HepG2 (cell line): ENCODE data around the gene SRSF8. TPM values are rescaled to one million over a fixed set of nuclear protein-coding genes. Genes with fewer than 3 reads are reported as not detected.

Experiments used
- ATAC-seq: fragments of 200-7000 bp; cut with Tn5 transposase; 3 replicates; pipeline ENCODE4 v1.9.1; 2020; ENCODE audit warnings: mild to moderate bottlenecking, moderate library complexity
- BruUV-seq: library from RNA; stranded (reverse); fragments of 400-500 nt; replicated peaks from 2 replicates; lab custom pipeline; 2021; lab: Mats Ljungman, UMichigan
- CTCF ChIA-PET: fragments of 300-600 bp; formaldehyde crosslinking; extraction: SDS; loops from one replicate; lab custom pipeline; 2021; ENCODE audit warnings: low total read pairs, inconsistent platforms, low intra/inter-chr PET ratio; lab: Yijun Ruan, JAX
- POLR2A ChIA-PET: fragments of 350-600 bp; sonication (Branson Sonifier 250); formaldehyde crosslinking; loops from one replicate; lab custom pipeline; 2020; ENCODE audit warnings: antibody characterized with exemption, inconsistent platforms; lab: Yijun Ruan, JAX
- DNase-seq: peaks from one replicate; pipeline ENCODE4 v3.0.0-alpha.2; 2015; ENCODE audit warnings: low spot score
- FAIRE-seq: peaks from 3 replicates; lab custom pipeline; 2011; peaks lifted over from hg19 to GRCh38; lab: Jason Lieb, UNC
- H2AFZ ChIP-seq: one replicate; pipeline ENCODE4 v1.6.1; 2011; ENCODE audit warnings: low read length, inconsistent platforms
- H3K27ac ChIP-seq: fragments of 300-600 bp; 3 replicates; pipeline ENCODE4 v1.8.0; 2011; ENCODE audit warnings: mixed run types, mild to moderate bottlenecking, mixed read lengths, low read length, inconsistent platforms; ENCODE audit not compliant: insufficient read depth; ENCODE audit errors: extremely low read length
- H3K27me3 ChIP-seq, 2 experiments: fragments of 200-600 bp in 1 of 2; 2 replicates in 1 of 2; 3 replicates in 1 of 2; pipeline versions ENCODE4 v1.6.0 to v1.8.0; 2011; ENCODE audit warnings: low read length in 2 of 2, mild to moderate bottlenecking in 2 of 2, moderate library complexity in 2 of 2, inconsistent platforms in 1 of 2; ENCODE audit not compliant: insufficient read depth in 2 of 2, control insufficient read depth in 1 of 2
- H3K36me3 ChIP-seq, 2 experiments: fragments of 200-600 bp in 1 of 2; replicated peaks in 1 of 2; 2 replicates in 1 of 2; 3 replicates in 1 of 2; pipeline versions ENCODE4 v1.5.1 to v1.8.0; 2011; ENCODE audit warnings: low read length in 2 of 2, inconsistent platforms in 1 of 2; ENCODE audit not compliant: insufficient read depth in 2 of 2, control insufficient read depth in 1 of 2
- H3K4me1 ChIP-seq: 2 replicates; pipeline ENCODE4 v1.5.1; 2012; ENCODE audit warnings: low read length, inconsistent platforms; ENCODE audit not compliant: insufficient read depth
- H3K4me2 ChIP-seq: 2 replicates; pipeline ENCODE4 v1.6.0; 2011; ENCODE audit warnings: low read depth, low read length, inconsistent platforms
- H3K4me3 ChIP-seq, 3 experiments: fragments of 200-600 bp in 1 of 3; sonication (generic), shearing (Covaris generic) in 1 of 3; replicated peaks in 1 of 3; 2 replicates each; pipeline ENCODE4 v1.5.1; 2011 to 2016; ENCODE audit warnings: low read length in 3 of 3, inconsistent platforms in 2 of 3, low read depth in 2 of 3, mild to moderate bottlenecking in 2 of 3, control low read depth in 1 of 3, mixed read lengths in 1 of 3; ENCODE audit not compliant: insufficient read depth in 1 of 3
- H3K79me2 ChIP-seq: one replicate; pipeline ENCODE4 v1.6.1; 2011; ENCODE audit warnings: low read length, inconsistent platforms; ENCODE audit not compliant: insufficient read depth
- H3K9ac ChIP-seq: 2 replicates; pipeline ENCODE4 v1.6.0; 2011; ENCODE audit warnings: mild to moderate bottlenecking, low read depth, low read length, inconsistent platforms; ENCODE audit not compliant: insufficient read depth
- H3K9me3 ChIP-seq: 2 replicates; pipeline ENCODE4 v1.5.1; 2012; ENCODE audit warnings: mild to moderate bottlenecking, low read length
- H4K20me1 ChIP-seq: 2 replicates; pipeline ENCODE4 v1.6.0; 2011; ENCODE audit warnings: inconsistent platforms, mild to moderate bottlenecking, low read length, moderate library complexity; ENCODE audit not compliant: insufficient read depth
- GABPA ChIP-seq, 2 experiments: IDR thresholded peaks; 2 replicates each; pipeline ENCODE4 v1.6.1; 2011 to 2016; ENCODE audit warnings: low read depth in 2 of 2, low read length in 1 of 2, missing biosample characterization in 1 of 2, missing genetic modification characterization in 1 of 2
- RBAK ChIP-seq: sonication (generic); formaldehyde crosslinking; IDR thresholded peaks from 2 replicates; pipeline ENCODE4 v1.5.1; 2020; ENCODE audit warnings: mild to moderate bottlenecking, missing genetic modification reagents
- RFX3 ChIP-seq: IDR thresholded peaks from 2 replicates; pipeline ENCODE4 v1.6.1; 2016; ENCODE audit warnings: missing biosample characterization, missing genetic modification reagents
- SMC3 ChIP-seq: IDR thresholded peaks from 2 replicates; pipeline ENCODE4 v1.6.1; 2011; ENCODE audit warnings: low read length, improper control_type of control experiment
- ZBTB38 ChIP-seq: sonication (generic); formaldehyde crosslinking; IDR thresholded peaks from 2 replicates; pipeline ENCODE4 v1.5.1; 2020; ENCODE audit warnings: mild to moderate bottlenecking, missing genetic modification reagents
- ZBTB46 ChIP-seq: sonication (generic); formaldehyde crosslinking; IDR thresholded peaks from 2 replicates; pipeline ENCODE4 v1.4.0; 2020; ENCODE audit warnings: mild to moderate bottlenecking, missing genetic modification reagents, borderline replicate concordance
- ZBTB49 ChIP-seq: sonication (generic); formaldehyde crosslinking; IDR thresholded peaks from 2 replicates; pipeline ENCODE4 v1.4.0; 2020; ENCODE audit warnings: missing genetic modification reagents, borderline replicate concordance
- ZFX ChIP-seq: sonication (generic); formaldehyde crosslinking; IDR thresholded peaks from 2 replicates; pipeline ENCODE4 v1.4.0; 2020; ENCODE audit warnings: mild to moderate bottlenecking, low read depth, missing genetic modification reagents, moderate library complexity
- ZFY ChIP-seq: sonication (generic); formaldehyde crosslinking; IDR thresholded peaks from 2 replicates; pipeline ENCODE4 v1.4.0; 2020; ENCODE audit warnings: missing genetic modification reagents
- ZMYM2 ChIP-seq: sonication (generic); formaldehyde crosslinking; IDR thresholded peaks from 2 replicates; pipeline ENCODE4 v1.8.0; 2022; ENCODE audit warnings: mild to moderate bottlenecking, missing genetic modification reagents
- ZNF20 ChIP-seq: sonication (generic); formaldehyde crosslinking; IDR thresholded peaks from 2 replicates; pipeline ENCODE4 v1.4.0; 2020; ENCODE audit warnings: mild to moderate bottlenecking, moderate library complexity, missing genetic modification reagents
- ZNF263 ChIP-seq: sonication (generic); formaldehyde crosslinking; IDR thresholded peaks from 2 replicates; pipeline ENCODE4 v1.4.0; 2020; ENCODE audit warnings: missing genetic modification reagents
- whole genome bisulfite sequencing: methylation state at CpG from one replicate; pipeline ENCODE4 v1.1.6; 2017; ENCODE audit warnings: low lambda C conversion rate; 5-methylcytosine and 5-hydroxymethylcytosine counted together
- in situ Hi-C: cut with HindIII; loops from 2 replicates; pipeline ENCODE4 v1.10.0; 2017; ENCODE audit warnings: low pct_unique_long_range_greater_than_20kb; ENCODE audit not compliant: extremely low pct_ligation_motif_present
- intact Hi-C: fragments of 100-400 bp; cut with micrococcal nuclease; formaldehyde crosslinking; loops from one replicate; pipeline ENCODE4 v1.10.0; 2022; ENCODE audit not compliant: unreplicated experiment
- polyA plus RNA-seq, 8 experiments: library from polyadenylated mRNA; depleted of rRNA in 3 of 8; stranded (reverse) in 7 of 8; unstranded in 1 of 8; fragments of >200 nt; fragmentation: Illumina TruSeq in 4 of 8; extraction: Trizol in 4 of 8; gene quantifications; 2 replicates each; pipeline versions ENCODE4 v1.2.1 to v1.2.3, GENCODE V29; 2011 to 2016; ENCODE audit warnings: low read depth in 4 of 8, missing spikeins in 1 of 8, mixed read lengths in 1 of 8; ENCODE audit not compliant: insufficient read depth in 1 of 8
- total RNA-seq, 5 experiments: library from RNA; depleted of rRNA; stranded (reverse); fragments of >200 nt; fragmentation: Illumina TruSeq; extraction: Trizol; gene quantifications; 2 replicates each; pipeline ENCODE4 v1.2.3, GENCODE V29; 2016; ENCODE audit warnings: low read depth in 1 of 5

Gene SRSF8
- total and polyA plus RNA-seq, 2 of the 13 experiments (the other 11 are each of a cell fraction or from before 2014, with no cell fraction given): 21.8 to 25.8 TPM

DNA sequence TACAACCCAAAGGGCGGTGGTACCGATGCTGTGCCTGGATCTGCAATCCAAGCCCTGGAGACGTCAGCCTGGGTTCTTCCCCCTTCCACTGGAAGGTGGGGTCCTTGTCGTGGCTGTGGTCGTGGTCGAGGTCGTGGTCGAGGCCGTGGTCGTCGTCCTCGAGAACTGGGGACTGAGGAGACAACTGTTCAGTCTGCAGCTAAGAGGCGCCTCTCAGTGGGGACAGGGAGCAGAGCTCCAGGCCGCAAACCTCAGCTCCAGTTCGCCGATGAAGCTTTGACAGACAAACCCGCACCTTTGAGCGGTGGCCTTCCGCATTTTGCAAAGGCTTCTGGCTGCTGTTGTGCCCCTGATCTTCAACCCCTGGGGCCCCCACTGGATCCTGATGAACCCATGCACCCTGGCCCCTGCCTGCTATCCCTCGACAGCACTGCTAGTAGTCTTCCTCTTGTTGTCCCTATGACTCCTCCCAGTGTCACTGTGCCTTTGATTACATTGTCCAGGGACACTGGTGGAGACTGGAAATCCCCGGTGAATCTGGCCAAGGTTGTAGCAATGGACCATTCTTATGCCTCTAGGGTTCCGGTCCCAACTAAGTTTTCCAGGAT, 16.0 kb upstream of the SRSF8 start (continued):
- TF ChIP-seq SMC3: no peak
- peak; percentile 93 for TF ChIP-seq ZBTB38 (CRISPR knock-in tag)
- TF ChIP-seq ZNF263: 0 out of 2 replicates have a peak, but pooled peaks have one; percentile 19
- no peak for TF ChIP-seq ZNF20 (CRISPR knock-in tag)
- no peak for TF ChIP-seq RBAK

DNA sequence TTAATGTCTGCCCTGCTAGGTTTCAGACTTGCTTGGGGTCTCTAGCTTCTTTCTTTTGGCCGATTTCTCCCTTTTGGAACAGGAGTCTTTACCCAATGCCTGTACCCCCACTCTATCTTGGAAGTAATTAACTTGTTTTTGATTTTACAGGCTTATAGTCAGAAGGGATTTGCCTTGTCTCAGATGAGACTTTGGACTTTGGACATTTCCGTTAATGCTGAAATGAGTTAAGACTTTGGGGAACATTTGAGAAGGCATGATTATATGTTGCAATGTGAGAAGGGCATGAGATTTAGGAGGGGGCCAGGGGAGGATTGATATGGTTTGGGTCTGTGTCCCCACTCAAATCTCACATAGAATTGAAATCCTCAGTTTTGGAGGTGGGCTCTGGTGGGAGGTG, 12.4 kb upstream of the SRSF8 start:
- Histone ChIP-seq H3K9ac (no peak overlapping the region), H3K27ac (no peak overlapping the region)
- TF ChIP-seq ZFX (CRISPR knock-in tag) (no peak), ZBTB49 (no peak), GABPA (IDR thresholded peaks at IDR 0.05; ENCODE audit: low read depth, low read length) (no peak), GABPA (CRISPR knock-in tag; IDR thresholded peaks at IDR 0.05; ENCODE audit: low read depth) (no peak), ZMYM2 (CRISPR knock-in tag) (no peak), RFX3 (no peak), ZFY (CRISPR knock-in tag) (no peak), ZBTB46 (CRISPR knock-in tag) (no peak)
- TF ChIP-seq, all 625 proteins: peak for 0
- no TSS peak for BruUV-seq
- Histone ChIP-seq H3K36me3 (no peaks in the 10 kb centered on the region), H3K4me1 (0 out of 2 replicates have a peak, but pooled peaks cover 6% of the 10 kb centered on the region), H3K9me3 (no peaks in the 10 kb centered on the region), H4K20me1 (no peaks in the 10 kb centered on the region), H3K4me3 (no peak overlapping the region), H2AFZ (no peak overlapping the region), H3K79me2 (no peaks in the 10 kb centered on the region), H3K4me2 (no peak overlapping the region), H3K27me3 (no peaks in the 10 kb centered on the region)
- FAIRE-seq (no peak), DNase-seq (no peak), ATAC-seq (no peak)
- WGBS: 0% methylated on average over 2 of the region's 2 CpGs
- in situ Hi-C loops: no loop called here
- POLR2A ChIA-PET: interaction anchor here (1.4 kb wide), 1 partner anchor 13 kb away, joined by 4 read pairs; the partner anchor contains the start of gene SRSF8
- intact Hi-C loops: no loop called here
- CTCF ChIA-PET: no interaction called here
